ENCODE data around the gene EHBP1L1.

DNA sequence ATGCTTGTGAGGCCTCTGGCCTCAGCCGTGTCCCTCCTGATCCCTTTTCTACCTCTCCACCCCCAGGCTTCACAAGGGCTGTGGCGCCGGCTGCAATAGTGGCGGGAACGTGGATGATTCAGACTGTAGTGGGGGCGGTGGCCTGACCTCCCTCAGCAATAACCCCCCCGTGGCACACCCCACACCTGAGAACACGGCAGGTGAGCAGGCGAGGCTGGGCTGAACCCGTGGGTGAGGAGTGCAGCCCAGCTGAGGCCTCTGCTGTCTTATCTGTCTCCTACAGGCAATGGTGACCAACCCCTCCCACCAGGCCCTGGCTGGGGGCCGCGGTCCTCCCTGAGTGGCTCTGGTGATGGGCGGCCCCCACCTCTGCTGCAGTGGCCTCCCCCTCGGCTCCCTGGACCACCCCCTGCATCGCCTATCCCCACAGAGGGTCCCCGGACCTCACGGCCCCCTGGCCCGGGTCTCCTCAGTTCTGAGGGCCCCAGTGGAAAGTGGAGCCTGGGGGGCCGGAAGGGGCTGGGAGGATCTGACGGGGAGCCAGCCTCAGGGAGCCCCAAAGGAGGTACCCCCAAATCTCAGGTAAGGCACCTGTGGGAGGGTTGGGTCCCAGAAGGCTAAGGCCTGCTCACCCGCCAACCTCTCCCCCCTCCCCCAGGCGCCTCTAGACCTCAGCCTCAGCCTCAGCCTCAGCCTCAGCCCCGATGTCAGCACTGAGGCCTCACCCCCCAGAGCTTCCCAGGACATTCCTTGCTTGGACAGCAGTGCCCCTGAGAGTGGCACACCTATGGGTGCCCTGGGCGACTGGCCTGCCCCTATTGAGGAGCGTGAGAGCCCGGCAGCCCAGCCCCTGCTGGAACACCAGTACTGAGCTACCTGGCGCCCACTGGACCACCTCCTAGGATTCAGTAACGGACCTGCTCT lies 60.5 kb downstream of the EHBP1L1 start:
- TF ChIP-seq, protein P1, sequence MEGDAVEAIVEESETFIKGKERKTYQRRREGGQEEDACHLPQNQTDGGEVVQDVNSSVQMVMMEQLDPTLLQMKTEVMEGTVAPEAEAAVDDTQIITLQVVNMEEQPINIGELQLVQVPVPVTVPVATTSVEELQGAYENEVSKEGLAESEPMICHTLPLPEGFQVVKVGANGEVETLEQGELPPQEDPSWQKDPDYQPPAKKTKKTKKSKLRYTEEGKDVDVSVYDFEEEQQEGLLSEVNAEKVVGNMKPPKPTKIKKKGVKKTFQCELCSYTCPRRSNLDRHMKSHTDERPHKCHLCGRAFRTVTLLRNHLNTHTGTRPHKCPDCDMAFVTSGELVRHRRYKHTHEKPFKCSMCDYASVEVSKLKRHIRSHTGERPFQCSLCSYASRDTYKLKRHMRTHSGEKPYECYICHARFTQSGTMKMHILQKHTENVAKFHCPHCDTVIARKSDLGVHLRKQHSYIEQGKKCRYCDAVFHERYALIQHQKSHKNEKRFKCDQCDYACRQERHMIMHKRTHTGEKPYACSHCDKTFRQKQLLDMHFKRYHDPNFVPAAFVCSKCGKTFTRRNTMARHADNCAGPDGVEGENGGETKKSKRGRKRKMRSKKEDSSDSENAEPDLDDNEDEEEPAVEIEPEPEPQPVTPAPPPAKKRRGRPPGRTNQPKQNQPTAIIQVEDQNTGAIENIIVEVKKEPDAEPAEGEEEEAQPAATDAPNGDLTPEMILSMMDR (IDR thresholded peaks at IDR 0.05; ENCODE audit: insufficient read depth, low read depth, low read length) = no peak
- no peak for TF ChIP-seq EZH2 (IDR thresholded peaks at IDR 0.05; ENCODE audit: insufficient read depth, low read length)
